GM10266 (cell line): Measurements from ENCODE around the gene MED31.

Experiments used
- DNase-seq: peaks from one replicate; pipeline ENCODE4 v3.0.0; 2012; ENCODE audit errors: extremely low spot score
- CTCF ChIP-seq: IDR thresholded peaks from 2 replicates; pipeline ENCODE4 v1.5.1; 2012; ENCODE audit warnings: mild to moderate bottlenecking, low read depth; ENCODE audit not compliant: control insufficient read depth, insufficient read depth; ENCODE audit errors: missing control alignments

The MED31 gene

DNA sequence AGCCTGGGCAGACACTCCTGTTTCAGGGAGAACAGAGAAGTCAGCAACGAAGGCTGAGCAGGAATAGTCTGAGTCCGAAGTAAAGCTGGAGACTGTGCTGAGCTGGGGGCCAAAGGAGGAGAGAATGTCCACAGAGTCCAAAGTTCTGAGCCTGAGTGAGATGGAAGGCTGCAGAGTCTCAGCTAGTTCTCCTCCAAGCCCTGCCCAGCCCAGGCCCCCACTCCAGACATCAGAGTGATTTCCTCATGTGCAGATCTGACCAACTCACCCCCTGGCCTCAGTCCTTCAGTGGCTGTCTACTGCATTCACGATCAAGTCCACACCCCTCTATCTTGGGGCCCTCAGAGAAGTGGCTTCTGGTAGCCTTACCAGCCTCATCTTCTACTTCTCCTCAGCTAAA, 40.1 kb upstream of the MED31 start:
- TF ChIP-seq CTCF, result no peak
- no peak for DNase-seq

DNA sequence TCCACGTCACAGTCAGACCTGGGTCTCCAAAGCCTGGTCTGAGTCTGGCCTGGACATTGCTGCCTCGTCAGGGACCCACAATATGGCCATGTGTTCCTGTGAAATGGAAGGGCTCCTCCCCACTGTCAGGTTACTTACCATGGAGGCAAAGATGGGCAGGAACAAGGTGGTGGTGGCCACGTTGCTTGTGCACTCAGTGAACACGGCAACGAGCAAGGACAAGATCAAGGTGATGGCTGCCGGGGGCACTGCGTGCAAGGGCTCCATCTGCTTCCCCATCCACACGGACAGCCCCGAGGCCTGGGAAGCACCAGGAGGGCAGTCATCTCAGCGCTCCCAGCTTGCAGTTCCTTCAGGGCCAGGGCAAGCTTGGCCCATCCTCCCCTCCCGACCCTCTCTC, 39.2 kb upstream of the MED31 start:
- no peak for TF ChIP-seq CTCF
- DNase-seq, result no peak

DNA sequence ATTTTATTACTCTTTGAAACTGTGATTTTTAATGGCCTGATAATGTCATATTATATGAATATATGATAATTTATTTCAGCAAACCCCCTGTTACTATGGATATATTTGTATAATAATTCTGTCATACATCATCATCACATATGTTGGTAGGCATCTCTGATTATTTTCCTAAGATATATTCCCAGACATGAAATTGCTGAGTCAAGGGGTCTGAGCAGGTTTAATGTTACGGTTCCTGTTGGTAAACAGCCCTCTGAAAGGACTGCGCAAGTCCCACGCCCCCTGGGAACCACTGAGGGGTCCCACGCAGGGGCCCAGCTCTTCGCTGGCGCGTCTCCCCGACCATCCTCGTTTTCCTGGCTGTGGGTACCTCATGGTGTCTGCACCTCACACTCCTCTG, 37.5 kb upstream of the MED31 start:
- no peak for DNase-seq
- TF ChIP-seq CTCF, result no peak

DNA sequence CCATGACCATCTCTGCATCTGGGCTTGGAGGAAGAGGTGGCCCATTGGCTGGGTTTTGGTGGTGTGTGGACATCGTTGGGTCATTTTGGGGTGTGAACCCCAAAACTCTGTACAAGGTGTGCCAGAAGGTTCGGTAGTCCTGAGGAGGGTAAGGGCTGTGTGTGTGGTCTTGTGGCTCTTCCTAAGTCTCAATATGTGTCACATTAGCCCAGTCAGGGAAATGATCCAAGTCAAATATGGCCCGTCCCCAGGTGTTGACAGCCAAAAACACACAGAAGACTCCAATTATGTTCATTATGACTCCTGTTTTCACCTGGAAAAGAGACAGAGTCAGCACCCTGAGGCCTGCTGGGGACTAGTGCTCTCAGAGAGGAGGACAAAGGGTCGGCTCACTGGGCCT, 34.6 kb upstream of the MED31 start:
- no peak for TF ChIP-seq CTCF
- no peak for DNase-seq

GRCh38 chr17:6684881-6685767, 33.7 kb upstream of the MED31 start:
- no peak for TF ChIP-seq CTCF
- no peak for DNase-seq

DNA sequence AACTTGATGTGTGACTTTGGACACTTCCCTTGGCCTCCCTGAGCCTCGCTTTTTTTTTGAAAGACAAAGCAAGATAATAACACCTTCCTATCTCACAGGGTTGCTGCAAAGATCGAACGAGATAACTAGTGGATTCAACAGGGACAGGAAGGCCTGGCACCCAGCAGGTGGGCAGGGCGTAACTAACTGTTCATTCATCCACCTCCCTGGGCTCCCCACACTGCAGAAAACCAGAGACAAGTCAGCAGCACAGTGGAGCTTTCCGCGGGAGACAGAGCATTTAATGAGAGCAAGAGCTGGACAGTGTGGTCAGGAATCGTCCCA, 33.0 kb upstream of the MED31 start:
- DNase-seq, result no peak
- TF ChIP-seq CTCF, result no peak

- TF ChIP-seq CTCF, result no peak
These were observed 32.5 kb upstream of the MED31 start for GRCh38 chr17:6683730-6684459.

More at GRCh38 chr17:6683730-6684459, 32.5 kb upstream of the MED31 start:
- no peak for DNase-seq
